Activated CD4-positive, alpha-beta memory T cell treated with anti-CD3 and anti-CD28 coated beads, Interleukin-2, amount 10 ng/mL, durations not matched to agents 7 days and 5 days (primary cell): ENCODE data around the gene MCUR1. TPM values are rescaled to one million over a fixed set of nuclear protein-coding genes. Genes with fewer than 3 reads are reported as not detected.
"Not testable (repeated sequence)": the region's sequence is repeated elsewhere in the genome, so short reads cannot be mapped to it uniquely, and the experiment has no call there.

Experiments
- CTCF ChIA-PET: fragments of 350-600 bp; sonication (Branson Sonifier 250); formaldehyde crosslinking; loops from one replicate; lab custom pipeline; 2021; ENCODE audit warnings: antibody characterized with exemption, inconsistent platforms; lab: Charles Lee
- POLR2A ChIA-PET: fragments of 350-600 bp; sonication (Branson Sonifier 250); formaldehyde crosslinking; loops from one replicate; lab custom pipeline; 2021; ENCODE audit warnings: antibody characterized with exemption; lab: Charles Lee
- DNase-seq: peaks from one replicate; pipeline ENCODE4 v3.0.0-alpha.2; 2020
- H3K27ac Mint-ChIP-seq: one replicate; pipeline ENCODE4 v1.8.0; 2021; ENCODE audit warnings: mild to moderate bottlenecking, mixed read lengths
- H3K27me3 Mint-ChIP-seq: one replicate; pipeline ENCODE4 v1.8.0; 2021; ENCODE audit warnings: mixed read lengths
- H3K36me3 Mint-ChIP-seq: one replicate; pipeline ENCODE4 v1.8.0; 2021; ENCODE audit warnings: low read depth, mixed read lengths
- H3K4me1 Mint-ChIP-seq: one replicate; pipeline ENCODE4 v1.8.0; 2021; ENCODE audit warnings: mixed read lengths
- H3K4me3 Mint-ChIP-seq: one replicate; pipeline ENCODE4 v1.8.0; 2021; ENCODE audit warnings: mild to moderate bottlenecking, mixed read lengths
- H3K9me3 Mint-ChIP-seq: one replicate; pipeline ENCODE4 v1.8.0; 2021; ENCODE audit warnings: mixed read lengths
- total RNA-seq, 2 experiments: library from RNA; stranded (reverse); gene quantifications; one replicate each; pipeline ENCODE4 v1.2.3, GENCODE V29; 2021

Gene MCUR1, protein sequence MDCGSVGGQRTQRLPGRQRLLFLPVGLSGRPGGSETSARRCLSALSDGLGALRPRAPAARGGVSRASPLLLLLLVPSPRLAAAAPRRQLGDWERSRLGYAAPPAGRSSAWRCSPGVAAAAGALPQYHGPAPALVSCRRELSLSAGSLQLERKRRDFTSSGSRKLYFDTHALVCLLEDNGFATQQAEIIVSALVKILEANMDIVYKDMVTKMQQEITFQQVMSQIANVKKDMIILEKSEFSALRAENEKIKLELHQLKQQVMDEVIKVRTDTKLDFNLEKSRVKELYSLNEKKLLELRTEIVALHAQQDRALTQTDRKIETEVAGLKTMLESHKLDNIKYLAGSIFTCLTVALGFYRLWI
- 10 to 100 TPM; 23.1 to 23.4 TPM for total RNA-seq

- Mint-ChIP-seq H3K4me3 (peak within 1 kb of the TSS; percentile 85), H3K27me3 (peaks cover 6% of the 10 kb centered on the region), H3K9me3 (no peaks in the 10 kb centered on the region), H3K4me1 (peaks cover 36% of the 10 kb centered on the region), H3K36me3 (peaks cover 1% of the 10 kb centered on the region), H3K27ac (peak within 1 kb of the TSS; percentile 78)
- ChIA-PET CTCF (interaction anchor here (1.1 to 2.2 kb wide), 7 partner anchors 12 to 252 kb away, joined by 3 to 11 read pairs (median 4); partner anchors contain the start of genes NOL7 and SIRT5), POLR2A (interaction anchor here (0.6 to 2.7 kb wide), 12 partner anchors 19 to 240 kb away, joined by 3 to 17 read pairs (median 4); partner anchors contain the start of genes NOL7, RANBP9 and SIRT5)
- peak; percentile 85 for DNase-seq
These were observed at the start of gene MCUR1 for GRCh38 chr6:13814176-13814937. Gene MCUR1, minus strand, starts transcription at chr6:13814557. Its CDS starts 128 bp downstream, at chr6:13814429.

- no peak overlapping the region for H3K27ac Mint-ChIP-seq
- peaks cover 33% of the 10 kb centered on the region for H3K27me3 Mint-ChIP-seq
- peaks cover 4% of the 10 kb centered on the region for H3K4me1 Mint-ChIP-seq
- H3K36me3 Mint-ChIP-seq, result peaks cover 3% of the 10 kb centered on the region
- peaks cover 5% of the 10 kb centered on the region for H3K9me3 Mint-ChIP-seq
- ChIA-PET CTCF (no interaction called here), POLR2A (no interaction called here)
- DNase-seq, result no peak
- no peak overlapping the region for H3K4me3 Mint-ChIP-seq
These were observed 49.4 kb upstream of the MCUR1 start for GRCh38 chr6:13863699-13864155.

- H3K36me3 Mint-ChIP-seq, H3K4me3 Mint-ChIP-seq, H3K9me3 Mint-ChIP-seq, H3K4me1 Mint-ChIP-seq, DNase-seq, POLR2A ChIA-PET, H3K27ac Mint-ChIP-seq: not testable (repeated sequence)
- CTCF ChIA-PET, result interaction anchor here (1.5 kb wide), 1 partner anchor 10 kb away, joined by 3 read pairs; no protein-coding TSS in a partner anchor
- H3K27me3 Mint-ChIP-seq, result peaks cover 41% of the 10 kb centered on the region
These were observed 46.3 kb upstream of the MCUR1 start for GRCh38 chr6:13860556-13861185.

DNA sequence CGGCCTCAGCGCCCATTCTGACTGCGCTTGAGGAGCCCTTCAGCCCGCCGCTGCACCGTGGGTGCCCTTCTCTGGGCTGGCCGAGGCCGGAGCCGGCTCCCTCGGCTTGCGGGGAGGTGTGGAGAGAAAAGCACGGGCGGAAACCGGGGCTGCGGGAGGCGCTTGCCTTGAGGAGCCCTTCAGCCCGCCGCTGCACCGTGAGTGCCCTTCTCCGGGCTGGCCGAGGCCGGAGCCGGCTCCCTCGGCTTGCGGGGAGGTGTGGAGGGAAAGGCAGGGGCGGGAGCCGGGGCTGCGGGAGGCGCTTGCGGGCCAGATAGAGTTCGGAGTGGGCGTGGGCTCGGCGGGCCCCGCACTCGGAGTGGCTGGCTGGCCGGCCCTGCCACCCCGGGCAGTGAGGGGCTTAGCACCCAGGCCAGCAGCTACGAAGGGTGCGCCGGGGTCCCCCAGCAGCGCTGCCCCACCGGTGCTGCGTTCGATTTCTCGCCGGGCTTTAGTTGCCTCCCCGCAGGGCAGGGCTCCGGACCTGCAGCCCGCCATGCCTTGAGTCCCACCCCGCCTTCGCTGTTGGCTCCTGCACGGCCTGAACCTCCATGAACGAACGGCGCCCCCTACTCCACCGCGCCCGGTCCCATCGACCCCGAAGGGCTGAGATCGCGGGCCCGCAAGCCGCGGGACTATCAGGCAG lies 45.7 kb upstream of the MCUR1 start:
- ChIA-PET CTCF (interaction anchor here (2.4 kb wide), 1 partner anchor 14 kb away, joined by 5 read pairs; no protein-coding TSS in a partner anchor), POLR2A (no interaction called here)
- peaks cover 3% of the 10 kb centered on the region for H3K36me3 Mint-ChIP-seq
- H3K9me3 Mint-ChIP-seq, result peaks cover 5% of the 10 kb centered on the region
- DNase-seq, result no peak
- H3K4me1 Mint-ChIP-seq, result peaks cover 4% of the 10 kb centered on the region
- peaks cover 43% of the 10 kb centered on the region for H3K27me3 Mint-ChIP-seq
- no peak overlapping the region for H3K4me3 Mint-ChIP-seq
- no peak overlapping the region for H3K27ac Mint-ChIP-seq

DNA sequence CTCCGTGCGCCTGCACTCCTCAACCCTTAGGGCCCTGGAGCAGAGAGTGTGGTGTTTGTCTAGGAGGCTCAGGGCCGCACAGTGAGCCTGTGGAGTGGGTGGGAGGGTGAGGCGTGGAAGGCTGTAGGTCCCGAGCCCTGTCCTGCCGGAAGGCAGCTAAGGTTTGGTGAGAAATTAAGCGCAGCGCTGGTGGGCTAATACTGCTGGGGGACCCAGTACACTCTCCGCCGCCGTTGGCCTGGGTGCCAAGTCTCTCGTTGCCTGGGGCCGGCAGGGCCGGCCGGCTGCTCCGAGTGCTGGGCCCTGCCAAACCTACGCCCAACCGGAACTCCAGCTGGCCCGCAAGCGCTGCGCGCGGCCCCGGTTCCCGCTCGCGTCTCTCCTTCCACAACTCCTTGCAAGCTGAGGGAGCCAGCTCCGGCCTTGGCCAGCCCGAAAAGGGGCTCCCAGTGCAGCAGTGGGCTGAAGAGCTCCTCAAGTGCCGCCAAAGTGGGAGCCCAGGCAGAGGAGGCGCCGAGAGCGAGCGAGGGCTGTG lies 40.4 kb upstream of the MCUR1 start:
- Mint-ChIP-seq H3K4me1 (peaks cover 1% of the 10 kb centered on the region), H3K27ac (no peak overlapping the region), H3K36me3 (no peaks in the 10 kb centered on the region), H3K4me3 (no peak overlapping the region), H3K9me3 (no peaks in the 10 kb centered on the region), H3K27me3 (peaks cover 29% of the 10 kb centered on the region)
- DNase-seq, result no peak
- ChIA-PET POLR2A (no interaction called here), CTCF (interaction anchor here (1.0 kb wide), 1 partner anchor 19 kb away, joined by 3 read pairs; no protein-coding TSS in a partner anchor)

DNA sequence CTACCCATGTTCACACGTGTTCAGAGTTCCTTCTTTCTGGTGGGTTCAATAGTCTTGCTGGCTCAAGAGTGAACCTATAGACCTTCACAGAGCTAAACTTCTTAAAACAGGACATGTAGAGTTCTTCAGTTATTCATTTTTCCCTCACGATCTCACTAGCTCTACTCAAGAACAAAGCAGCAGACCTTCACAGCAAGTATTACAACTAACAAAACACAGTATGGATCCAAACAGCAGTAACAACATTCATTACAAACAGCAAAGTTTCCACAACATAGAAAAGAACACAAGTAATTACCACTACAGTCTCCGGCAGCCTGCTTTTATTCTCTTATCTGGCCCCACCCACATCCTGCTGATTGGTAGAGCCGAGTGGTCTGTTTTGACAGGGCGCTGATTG lies 39.5 kb upstream of the MCUR1 start:
- no peak for DNase-seq
- no peak overlapping the region for H3K27ac Mint-ChIP-seq
- peaks cover 22% of the 10 kb centered on the region for H3K27me3 Mint-ChIP-seq
- ChIA-PET POLR2A (no interaction called here), CTCF (interaction anchor here (1.0 kb wide), 2 partner anchors 10 to 20 kb away, joined by 3 read pairs; no protein-coding TSS in a partner anchor)
- H3K36me3 Mint-ChIP-seq, result no peaks in the 10 kb centered on the region
- H3K4me3 Mint-ChIP-seq, result no peak overlapping the region
- H3K9me3 Mint-ChIP-seq, result no peaks in the 10 kb centered on the region
- H3K4me1 Mint-ChIP-seq, result peaks cover under 1% of the 10 kb centered on the region

GRCh38 chr6:13851803-13852202 lies 37.4 kb upstream of the MCUR1 start:
- Mint-ChIP-seq H3K36me3 (no peaks in the 10 kb centered on the region), H3K4me3 (no peak overlapping the region), H3K9me3 (no peaks in the 10 kb centered on the region), H3K4me1 (no peaks in the 10 kb centered on the region), H3K27ac (no peak overlapping the region), H3K27me3 (peaks cover 26% of the 10 kb centered on the region)
- ChIA-PET POLR2A (no interaction called here), CTCF (interaction anchor here (1.1 kb wide), 1 partner anchor 19 kb away, joined by 4 read pairs; no protein-coding TSS in a partner anchor)
- no peak for DNase-seq

- peaks cover 25% of the 10 kb centered on the region for H3K27me3 Mint-ChIP-seq
- CTCF ChIA-PET, result no interaction called here
These were observed 37.0 kb upstream of the MCUR1 start for GRCh38 chr6:13851330-13851729.

DNA sequence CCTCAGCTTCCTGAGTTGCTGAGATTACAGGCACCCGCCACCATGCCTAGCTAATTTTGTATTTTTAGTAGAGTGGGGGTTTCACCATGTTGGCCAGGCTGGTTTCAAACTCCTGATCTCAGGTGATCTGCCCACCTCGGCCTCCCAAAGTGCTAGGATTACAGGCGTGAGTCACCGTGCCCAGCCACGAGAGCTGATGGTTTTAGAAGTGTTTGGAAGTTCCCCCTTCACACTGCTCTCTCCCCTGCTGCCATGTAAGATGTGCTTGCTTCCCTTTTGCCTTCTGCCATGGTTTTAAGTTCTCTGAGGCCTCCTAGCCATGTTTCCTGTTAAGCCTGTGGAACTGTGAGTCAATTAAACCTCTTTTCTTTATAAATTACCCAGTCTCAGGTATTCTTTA lies 36.3 kb upstream of the MCUR1 start:
- H3K36me3 Mint-ChIP-seq, H3K4me1 Mint-ChIP-seq, CTCF ChIA-PET, POLR2A ChIA-PET, H3K9me3 Mint-ChIP-seq, H3K27ac Mint-ChIP-seq, DNase-seq, H3K4me3 Mint-ChIP-seq: not testable (repeated sequence)
- H3K27me3 Mint-ChIP-seq, result peaks cover 22% of the 10 kb centered on the region

More at GRCh38 chr6:13851330-13851729, 37.0 kb upstream of the MCUR1 start:
- no peak overlapping the region for H3K4me3 Mint-ChIP-seq
- no peak overlapping the region for H3K27ac Mint-ChIP-seq
- POLR2A ChIA-PET, result no interaction called here
- H3K9me3 Mint-ChIP-seq, result no peaks in the 10 kb centered on the region
- H3K36me3 Mint-ChIP-seq, result no peaks in the 10 kb centered on the region
- no peak for DNase-seq
- H3K4me1 Mint-ChIP-seq, result no peaks in the 10 kb centered on the region

DNA sequence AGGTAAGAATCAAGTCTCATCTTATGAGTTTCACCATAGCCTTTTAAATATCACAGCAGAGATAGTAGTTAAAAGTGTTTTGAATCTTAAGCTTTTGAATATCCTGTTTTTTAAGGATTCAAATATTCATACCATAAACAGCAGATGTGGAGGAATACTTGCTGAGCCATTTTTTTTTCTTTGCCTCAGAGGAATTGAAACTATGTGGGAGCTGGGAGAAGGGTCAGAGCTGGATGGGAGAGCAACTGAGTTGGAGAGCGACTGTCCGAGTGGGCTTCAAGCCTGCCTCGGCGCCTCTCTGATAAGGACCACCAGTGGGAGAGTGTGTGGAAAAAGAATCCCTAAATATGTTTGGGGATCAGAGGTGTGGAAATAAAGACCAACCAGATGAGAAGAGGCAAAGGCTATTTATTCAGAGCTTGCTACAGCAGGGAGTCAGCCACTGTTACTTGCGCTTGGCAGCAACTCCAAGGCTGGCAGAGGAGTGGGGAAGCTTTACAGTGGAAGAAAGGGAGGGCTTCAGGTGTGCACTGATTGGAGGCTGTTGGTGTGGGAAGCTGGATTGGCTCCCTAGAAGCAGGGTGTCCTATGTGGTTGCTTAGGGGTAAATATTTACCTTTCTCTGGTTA lies 34.3 kb upstream of the MCUR1 start:
- ChIA-PET CTCF (no interaction called here), POLR2A (no interaction called here)
- Mint-ChIP-seq H3K9me3 (no peaks in the 10 kb centered on the region), H3K27me3 (peaks cover 16% of the 10 kb centered on the region), H3K4me3 (no peak overlapping the region), H3K36me3 (no peaks in the 10 kb centered on the region), H3K27ac (no peak overlapping the region), H3K4me1 (no peaks in the 10 kb centered on the region)
- DNase-seq, result no peak

DNA sequence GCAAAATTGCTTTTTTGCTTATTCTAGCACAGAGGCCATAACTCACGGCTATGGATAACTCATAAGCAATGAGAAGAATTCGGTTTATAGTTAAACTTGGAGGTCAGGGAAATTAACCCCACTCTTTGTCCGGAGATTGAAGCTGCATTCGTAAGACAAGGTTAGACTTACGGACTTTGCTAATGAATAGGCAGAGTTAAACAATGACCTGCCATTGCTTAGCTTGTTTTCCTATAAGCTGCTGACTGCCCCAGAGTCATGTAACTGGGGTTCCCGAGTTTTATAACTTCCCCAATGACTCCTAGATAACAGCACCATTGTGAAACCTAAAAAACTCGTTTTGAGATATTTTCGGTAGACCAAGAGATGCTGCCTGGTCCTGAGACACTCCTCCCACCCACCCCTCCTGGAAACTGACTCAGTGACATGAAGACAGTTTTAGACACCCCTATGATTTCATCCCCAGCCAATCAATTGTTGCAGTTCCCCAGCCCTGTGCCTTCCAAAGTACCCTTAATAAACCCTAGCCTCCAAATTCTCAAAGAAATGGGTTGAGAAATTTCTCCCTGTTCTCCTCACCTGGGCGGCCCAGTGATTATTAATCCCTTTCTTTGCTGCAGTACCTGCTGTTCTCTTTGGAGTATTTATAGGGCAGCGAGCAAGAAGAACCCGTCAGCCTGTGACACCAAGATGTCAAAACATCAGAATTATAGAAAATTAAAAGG lies 33.1 kb upstream of the MCUR1 start:
- Mint-ChIP-seq H3K27me3 (peaks cover 14% of the 10 kb centered on the region), H3K4me3 (no peak overlapping the region), H3K36me3 (no peaks in the 10 kb centered on the region), H3K4me1 (peaks cover under 1% of the 10 kb centered on the region), H3K9me3 (no peaks in the 10 kb centered on the region), H3K27ac (no peak overlapping the region)
- DNase-seq, result no peak
- CTCF ChIA-PET, result no interaction called here
- POLR2A ChIA-PET, result no interaction called here
